ENCODE data around the gene GGT1.
A peak's percentile ranks its signal among the peaks of the same experiment; 100 is the strongest.
"Not testable (repeated sequence)": the region's sequence is repeated elsewhere in the genome, so short reads cannot be mapped to it uniquely, and the experiment has no call there.

Gene GGT1

GRCh38 chr22:24599958-24600715, 2.9 kb upstream of the GGT1 start:
- DNase-seq (ENCODE audit: low spot score), result not testable (repeated sequence)

- DNase-seq (ENCODE audit: low spot score), result no peak
Measured at GRCh38 chr22:24601217-24602104, 1.5 kb upstream of the GGT1 start.

DNA sequence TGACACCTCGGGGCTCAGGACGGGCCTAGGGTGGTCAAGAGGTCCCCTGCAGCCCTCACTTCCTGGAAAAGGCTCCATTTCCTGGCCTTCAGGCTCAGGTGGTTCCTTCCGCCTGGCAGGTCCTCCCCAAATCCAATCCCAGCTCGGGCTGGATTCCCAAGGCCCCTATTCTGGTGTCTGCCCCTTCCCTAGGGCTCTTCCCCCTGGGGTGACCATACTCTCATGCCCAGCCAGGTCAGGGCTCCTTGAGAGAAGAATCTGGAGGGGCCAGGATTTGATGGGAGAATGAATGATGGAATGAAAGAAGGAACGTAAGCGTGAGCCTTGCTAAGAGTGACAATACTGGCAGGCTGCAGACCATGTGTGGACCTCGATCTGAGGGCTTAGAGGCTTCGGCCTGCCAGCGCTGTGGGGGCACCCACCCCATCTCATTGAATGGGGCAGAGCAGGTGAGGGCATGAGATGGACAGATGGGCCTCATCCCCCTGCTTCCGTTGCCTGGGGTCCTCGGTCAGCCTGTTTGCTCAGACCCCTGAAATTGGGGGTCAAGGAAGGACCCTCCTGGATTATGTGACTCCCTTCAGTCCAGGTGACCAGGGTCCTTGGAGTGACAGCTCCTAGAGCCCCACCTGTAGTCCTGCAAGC, 766 bp upstream of the GGT1 start:
- DNase-seq (ENCODE audit: low spot score), result not testable (repeated sequence)

DNA sequence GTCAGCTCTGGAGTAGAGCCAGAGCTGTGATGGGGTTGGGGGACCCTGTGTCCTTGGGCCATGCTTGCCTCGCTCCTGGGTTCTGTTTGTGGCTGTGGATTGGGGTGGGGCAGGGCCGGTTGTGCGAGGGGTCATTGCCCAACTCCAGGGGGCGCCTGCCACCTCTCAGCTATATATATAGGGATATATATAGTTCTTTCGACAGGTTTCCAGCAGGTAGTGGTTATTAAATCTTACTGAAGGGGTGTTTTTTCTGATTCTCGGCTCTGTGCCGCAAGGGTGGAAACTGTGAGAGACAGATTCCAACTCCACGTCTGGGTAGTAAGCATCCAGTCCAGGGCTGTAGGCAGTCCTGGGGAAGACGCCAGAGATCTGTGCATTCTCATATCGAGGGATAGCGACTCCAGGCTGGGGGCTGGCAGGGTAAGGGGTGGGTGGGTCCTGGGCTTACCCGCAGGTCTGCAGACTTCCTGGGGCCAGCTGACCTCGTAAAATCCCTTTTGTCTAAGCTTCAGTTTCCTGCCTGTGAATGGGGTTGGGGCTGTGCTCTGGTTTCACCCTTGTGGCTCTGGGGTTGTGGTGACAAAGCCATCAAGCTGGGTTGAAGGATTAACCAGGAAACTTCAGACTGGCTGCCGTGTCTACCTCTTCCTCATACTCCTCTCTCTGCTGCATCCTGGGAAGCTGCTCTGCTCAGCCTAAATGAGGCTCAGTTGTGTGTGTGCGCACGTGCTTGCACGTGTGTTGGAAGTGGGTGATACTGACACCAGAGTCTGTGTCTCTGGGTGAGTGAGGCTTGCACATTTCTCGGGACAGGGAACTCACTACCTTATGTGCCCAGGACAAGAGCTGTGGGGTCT, 1.0 kb downstream of the GGT1 start:
- peak; percentile 75 for DNase-seq (ENCODE audit: low spot score)

GRCh38 chr22:24606340-24606739, 3.3 kb downstream of the GGT1 start:
- not testable (repeated sequence) for DNase-seq (ENCODE audit: low spot score)

DNA sequence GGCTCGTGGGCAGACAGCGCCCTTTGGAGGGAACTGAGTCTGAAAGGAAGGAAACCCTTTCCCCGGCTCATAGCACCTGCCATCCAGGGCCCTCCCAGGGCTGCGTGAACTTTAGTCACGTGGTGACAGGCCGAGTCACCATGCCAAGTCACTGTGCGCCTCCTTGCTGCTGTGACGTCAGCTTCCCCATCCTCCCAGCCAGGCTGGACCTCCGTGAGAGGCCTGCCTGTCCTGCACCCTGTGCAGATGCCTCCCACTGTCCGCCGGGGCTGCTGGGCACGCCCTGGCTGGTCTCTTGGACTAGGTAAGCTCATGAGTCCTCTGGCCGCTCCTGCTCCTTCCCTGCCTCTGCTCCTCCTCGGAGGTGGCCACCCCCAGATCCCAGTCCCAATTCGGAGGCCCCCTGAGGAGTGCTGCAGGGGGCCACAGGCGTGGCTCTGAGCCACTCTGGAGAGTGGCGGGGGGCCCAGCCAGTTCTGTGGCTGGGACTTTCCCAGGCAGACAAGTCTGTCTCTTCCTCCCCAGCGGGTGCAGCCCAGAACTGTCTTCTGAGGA, 4.5 kb downstream of the GGT1 start:
- not testable (repeated sequence) for DNase-seq (ENCODE audit: low spot score)

- not testable (repeated sequence) for DNase-seq (ENCODE audit: low spot score)
Measured at GRCh38 chr22:24608327-24608726, 5.3 kb downstream of the GGT1 start.

- not testable (repeated sequence) for DNase-seq (ENCODE audit: low spot score)
Measured at GRCh38 chr22:24609888-24610287, 6.9 kb downstream of the GGT1 start.

DNA sequence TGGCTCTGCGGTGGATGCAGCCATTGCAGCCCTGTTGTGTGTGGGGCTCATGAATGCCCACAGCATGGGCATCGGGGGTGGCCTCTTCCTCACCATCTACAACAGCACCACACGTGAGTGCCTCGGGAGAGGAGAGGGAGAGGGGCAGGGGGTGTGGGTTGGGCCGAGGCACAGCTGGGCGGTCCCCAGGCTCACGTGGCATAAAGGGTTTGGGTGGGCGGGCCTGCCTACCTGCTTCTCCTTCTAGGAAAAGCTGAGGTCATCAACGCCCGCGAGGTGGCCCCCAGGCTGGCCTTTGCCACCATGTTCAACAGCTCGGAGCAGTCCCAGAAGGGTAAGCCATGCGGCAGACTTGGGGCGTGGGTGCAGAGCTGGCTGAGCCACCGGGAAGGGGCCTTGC, 11.8 kb downstream of the GGT1 start:
- DNase-seq (ENCODE audit: low spot score), result not testable (repeated sequence)

DNA sequence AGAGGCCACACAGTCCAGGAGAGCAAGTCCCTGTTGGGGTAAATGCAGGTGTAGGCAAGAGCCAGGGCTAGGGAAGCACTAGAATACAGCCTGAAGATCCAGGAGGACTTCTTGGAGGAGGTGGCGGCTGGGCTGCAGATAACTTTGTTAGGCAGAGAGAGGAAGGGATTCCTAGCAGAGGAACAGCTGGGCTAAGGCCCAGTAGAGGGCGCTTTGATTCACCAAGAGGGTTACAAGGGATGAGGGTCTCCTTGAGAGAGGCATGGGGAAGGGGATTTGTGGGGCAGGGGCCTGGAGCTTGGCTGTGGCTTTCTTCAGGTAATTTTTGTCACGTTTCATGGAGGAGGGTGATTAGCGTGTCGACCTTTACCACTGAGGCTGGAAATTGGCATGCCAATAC, 18.3 kb downstream of the GGT1 start:
- not testable (repeated sequence) for DNase-seq (ENCODE audit: low spot score)

DNA sequence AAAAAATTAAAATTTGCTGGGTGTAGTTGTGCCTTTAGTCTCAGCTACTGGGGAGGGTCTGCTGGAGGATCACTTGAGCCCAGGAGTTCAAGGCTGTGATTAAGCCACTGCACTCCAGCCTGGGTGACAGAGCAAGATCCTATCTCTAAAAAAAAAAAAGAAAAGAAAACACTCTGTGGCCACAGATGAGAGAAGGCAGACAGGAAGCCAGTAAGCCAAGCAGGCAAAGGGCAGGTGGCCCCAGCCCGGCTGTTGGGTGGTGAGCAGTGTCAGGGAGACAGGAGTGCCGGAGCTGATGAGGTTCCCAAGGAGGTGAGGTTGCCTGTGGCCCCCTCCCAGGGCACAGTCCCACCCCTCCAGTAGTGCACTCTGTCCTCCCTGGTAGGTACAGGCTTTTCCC, 19.6 kb downstream of the GGT1 start:
- not testable (repeated sequence) for DNase-seq (ENCODE audit: low spot score)

- not testable (repeated sequence) for DNase-seq (ENCODE audit: low spot score)
Measured at GRCh38 chr22:24627911-24628310, 24.9 kb downstream of the GGT1 start.

DNA sequence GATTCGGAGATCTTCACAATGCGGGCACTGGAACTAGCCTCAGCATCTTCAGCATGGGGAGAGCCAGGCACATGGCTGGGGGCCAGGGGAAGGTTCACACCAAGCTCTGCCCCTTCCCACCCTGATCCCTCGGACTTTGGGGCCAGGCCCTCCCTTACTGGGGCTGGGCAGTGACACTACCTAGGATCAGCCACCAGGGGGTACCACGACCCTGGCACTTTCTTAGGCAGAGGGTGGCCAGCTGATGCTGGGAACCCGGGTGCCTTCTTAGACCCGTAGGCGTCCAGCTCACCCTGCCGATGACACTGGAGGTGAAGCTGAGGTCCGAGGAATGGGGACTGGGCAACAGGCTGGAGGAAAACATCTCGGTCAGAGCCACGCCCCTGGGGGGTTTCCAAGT, 26.1 kb downstream of the GGT1 start:
- peak; percentile 25 for DNase-seq (ENCODE audit: low spot score)

DNA sequence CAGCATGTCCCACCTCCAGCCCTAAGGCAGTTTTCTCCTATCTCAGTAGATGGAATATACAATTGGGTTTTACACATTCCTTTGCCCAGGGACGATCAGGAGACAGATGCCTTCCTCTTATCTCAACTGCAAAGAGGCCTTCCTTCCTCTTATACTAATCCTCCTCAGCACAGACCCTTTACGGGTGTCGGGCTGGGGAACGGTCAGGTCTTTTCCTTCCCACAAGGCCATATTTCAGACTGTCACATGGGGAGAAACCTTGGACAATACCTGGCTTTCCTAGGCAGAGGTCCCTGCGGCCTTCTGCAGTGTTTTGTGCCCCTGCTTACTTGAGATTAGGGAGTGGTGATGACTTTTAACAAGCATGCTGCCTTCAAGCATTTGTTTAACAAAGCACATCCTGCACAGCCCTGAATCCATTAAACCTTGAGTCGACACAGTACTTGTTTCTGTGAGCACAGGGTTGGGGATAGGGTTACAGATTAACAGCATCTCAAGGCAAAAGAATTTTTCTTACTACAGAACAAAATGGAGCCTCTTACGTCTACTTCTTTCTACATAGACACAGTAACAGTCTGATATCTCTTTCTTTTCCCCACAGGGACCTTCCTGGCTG, 27.9 kb downstream of the GGT1 start:
- not testable (repeated sequence) for DNase-seq (ENCODE audit: low spot score)

DNA sequence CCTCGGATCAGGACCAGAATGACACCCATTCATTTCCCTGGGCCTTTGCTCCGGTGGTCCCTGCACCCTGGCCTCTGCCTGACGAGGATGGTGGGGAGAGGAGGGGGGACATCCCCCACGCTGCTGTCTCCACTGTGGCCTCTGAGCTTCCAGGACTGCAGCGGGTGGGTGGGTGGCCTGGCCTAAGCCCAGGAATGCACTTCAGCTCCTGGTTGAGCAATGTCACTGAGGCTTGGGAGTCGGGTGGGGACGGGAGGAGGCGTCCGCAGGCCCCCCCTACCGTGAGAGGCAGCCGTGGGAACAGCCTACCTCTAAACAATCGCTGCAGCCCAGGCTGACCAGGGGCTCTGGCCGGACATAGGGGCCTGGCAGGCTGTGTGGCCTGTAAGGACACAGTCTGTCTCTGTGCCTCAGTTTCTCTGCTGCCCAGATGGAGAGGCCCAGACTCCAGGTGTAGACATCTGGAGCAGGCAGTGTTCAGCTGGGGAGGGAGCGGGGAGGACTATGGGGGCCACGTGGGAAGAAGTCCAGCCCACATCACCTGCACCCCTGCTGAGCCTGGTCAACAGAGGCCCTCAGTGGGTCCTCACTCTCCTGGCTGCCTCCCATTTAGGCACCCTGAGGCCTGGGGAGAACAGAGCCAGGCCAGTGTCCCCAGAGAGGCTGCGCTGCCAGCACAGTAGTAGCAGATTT, 28.6 kb downstream of the GGT1 start:
- not testable (repeated sequence) for DNase-seq (ENCODE audit: low spot score)

DNA sequence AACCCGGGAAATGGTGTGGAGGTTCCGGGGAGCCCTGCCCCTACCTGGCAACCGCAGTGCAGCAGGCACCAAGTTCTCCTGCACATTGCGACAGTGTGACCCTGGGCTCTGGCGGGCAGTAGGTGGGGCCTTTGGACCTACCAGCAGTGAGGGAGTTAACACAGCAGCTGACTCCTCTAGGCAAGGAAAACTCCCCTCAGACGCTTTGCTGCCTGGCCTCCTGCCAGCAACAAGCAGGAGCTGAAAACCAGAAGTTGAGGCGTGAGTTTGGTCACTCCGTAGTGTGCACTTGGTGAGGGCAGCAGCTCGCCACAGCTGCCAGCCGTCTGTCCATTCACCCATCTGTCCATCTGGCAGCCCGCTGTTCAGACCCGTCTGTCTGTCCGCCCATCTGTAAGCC, 29.6 kb downstream of the GGT1 start:
- DNase-seq (ENCODE audit: low spot score), result not testable (repeated sequence)

DNA sequence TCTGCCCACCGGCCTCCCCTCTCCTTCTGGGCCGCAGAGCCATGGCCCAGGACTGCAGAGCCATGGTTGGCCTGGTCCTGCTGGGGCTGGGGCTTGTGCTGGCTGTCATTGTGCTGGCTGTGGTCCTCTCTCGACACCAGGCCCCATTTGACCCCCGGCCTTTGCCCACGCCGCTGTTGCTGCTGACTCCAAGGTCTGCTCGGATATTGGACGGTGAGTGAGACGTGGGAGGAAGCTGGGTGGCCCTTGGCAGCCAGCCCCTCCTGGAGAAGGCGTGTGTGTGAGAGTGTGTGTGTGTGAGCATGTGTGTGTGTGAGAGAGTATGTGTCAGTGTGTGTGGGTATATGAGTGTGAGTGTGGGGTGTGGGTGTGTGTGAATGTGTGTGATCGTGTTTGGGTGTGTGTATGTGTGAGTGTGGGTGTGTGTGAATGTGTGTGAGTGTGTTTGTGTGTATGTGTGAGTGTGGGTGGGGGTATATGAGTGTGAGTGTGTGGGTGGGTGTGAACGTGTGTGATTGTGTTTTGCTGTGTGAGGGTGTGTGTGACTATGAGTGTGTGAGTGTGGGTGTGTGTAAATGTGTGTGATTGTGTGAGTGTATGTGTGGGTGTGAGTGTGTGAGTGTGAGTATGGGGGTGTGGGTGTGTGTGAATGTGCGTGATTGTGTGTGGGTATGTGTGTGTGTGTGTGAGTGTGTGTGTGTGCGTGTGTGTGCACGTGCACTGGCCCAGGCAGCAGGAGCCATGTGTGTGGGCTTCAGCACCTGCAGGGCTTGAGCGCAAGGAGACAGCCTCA, 30.4 kb downstream of the GGT1 start:
- not testable (repeated sequence) for DNase-seq (ENCODE audit: low spot score)

DNA sequence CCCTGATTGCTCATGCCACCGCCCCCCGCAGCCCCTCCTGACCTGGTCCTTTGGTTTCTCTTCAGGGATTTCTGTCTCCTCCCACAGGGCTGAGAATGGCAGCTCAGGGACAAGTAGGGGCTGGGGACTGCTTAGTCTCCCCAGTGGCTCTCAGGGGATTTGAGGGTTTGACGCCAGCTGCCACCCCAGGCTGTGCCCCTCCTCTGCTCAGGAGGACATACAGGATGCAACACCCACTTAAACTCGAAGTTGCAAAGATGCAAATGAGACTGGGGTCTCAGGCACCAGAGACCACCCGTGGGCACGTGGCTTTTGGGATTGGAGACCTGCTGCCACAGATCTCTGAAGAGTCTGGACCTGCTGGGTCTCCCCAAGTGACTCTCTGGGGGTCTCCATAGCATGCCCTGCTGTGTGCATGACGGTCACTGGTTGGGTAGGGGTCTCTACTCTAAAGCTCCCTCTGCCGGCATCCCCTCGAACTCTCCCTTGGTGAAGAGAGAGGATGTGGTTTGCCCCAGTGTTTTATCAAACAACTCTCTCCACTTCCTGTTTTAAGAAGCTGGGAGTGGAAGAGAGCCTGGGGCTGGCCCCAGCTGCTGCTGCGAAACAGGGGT, 31.9 kb downstream of the GGT1 start:
- DNase-seq (ENCODE audit: low spot score), result not testable (repeated sequence)

DNA sequence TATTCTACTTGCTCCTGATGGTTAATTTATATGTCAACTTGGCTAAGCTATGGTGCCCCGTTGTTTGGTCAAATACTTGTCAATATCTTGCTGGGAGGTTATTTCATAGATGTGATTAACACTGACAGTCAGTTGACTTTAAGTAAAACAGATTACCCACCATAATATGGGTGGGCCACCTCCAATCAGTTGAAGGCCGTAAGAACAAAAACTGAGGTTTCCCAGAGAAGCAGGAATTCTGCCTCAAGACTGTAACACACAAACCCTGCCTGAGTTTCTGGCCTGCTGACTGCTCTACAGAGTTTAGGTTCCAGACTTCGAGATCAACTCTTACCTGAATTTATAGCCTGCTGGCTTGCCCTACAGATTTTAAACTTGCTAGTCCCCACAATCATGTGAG, 33.5 kb downstream of the GGT1 start:
- not testable (repeated sequence) for DNase-seq (ENCODE audit: low spot score)
